ENCODE data around the gene ARHGAP6. TPM values are rescaled to one million over a fixed set of nuclear protein-coding genes. Genes with fewer than 3 reads are reported as not detected.

ARHGAP6 gene
- total and polyA plus RNA-seq, 9 of the 15 experiments (the other 6 are each of a cell fraction or from before 2014, with no cell fraction given): 12.5 to 63.6 (median 41.8) TPM

DNA sequence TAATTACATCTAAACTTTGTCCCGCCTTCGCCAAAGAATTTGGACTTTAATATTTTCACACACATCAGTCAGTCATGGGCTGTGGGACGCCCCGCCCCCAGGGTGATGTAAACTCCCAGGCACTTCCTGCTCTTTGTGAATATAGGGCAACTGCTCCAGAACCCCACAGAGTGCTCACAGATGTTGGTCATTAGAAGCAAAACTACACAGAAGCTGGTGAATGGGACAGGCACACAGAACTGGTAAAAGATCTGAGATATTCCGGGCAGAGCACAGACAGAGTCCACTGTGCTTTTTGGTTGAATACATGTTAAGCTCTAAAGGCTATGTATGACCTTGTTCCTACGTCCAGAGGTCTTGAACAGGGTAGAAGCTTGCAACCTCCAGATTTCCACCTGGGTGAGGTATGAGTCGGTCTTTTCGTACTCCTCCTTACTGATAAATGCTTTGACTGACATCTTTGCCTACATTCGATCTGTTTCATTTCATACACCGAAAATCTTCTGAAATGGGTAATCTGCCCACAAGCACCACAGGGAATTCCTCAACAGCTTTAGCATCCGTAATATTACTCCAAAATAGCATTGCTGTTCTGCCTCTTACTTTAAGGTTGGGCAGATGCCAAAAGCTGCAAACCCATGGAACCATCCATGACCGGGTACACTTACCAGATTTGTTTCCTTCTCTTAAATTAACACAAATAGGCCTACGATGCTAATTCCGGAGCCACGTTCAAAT lies 227.9 kb downstream of the ARHGAP6 start (continued):
- TF ChIP-seq, protein P1, sequence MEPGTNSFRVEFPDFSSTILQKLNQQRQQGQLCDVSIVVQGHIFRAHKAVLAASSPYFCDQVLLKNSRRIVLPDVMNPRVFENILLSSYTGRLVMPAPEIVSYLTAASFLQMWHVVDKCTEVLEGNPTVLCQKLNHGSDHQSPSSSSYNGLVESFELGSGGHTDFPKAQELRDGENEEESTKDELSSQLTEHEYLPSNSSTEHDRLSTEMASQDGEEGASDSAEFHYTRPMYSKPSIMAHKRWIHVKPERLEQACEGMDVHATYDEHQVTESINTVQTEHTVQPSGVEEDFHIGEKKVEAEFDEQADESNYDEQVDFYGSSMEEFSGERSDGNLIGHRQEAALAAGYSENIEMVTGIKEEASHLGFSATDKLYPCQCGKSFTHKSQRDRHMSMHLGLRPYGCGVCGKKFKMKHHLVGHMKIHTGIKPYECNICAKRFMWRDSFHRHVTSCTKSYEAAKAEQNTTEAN (CRISPR knock-in tag; IDR thresholded peaks at IDR 0.05): no peak
- TF ChIP-seq POLR2B (IDR thresholded peaks at IDR 0.05; ENCODE audit: low read depth, partially characterized antibody): peak; percentile 41
- TF ChIP-seq ZKSCAN3 (CRISPR knock-in tag; IDR thresholded peaks at IDR 0.05): no peak
- TF ChIP-seq KAT2B (IDR thresholded peaks at IDR 0.05; ENCODE audit: low read depth, low read length): no peak
- TF ChIP-seq PPARD (CRISPR knock-in tag; IDR thresholded peaks at IDR 0.05): no peak
- no peak for TF ChIP-seq ZNF3 (CRISPR knock-in tag; IDR thresholded peaks at IDR 0.05)
- no peak for TF ChIP-seq KDM4B (IDR thresholded peaks at IDR 0.05; ENCODE audit: borderline replicate concordance in 2 of 2, low read depth in 1 of 2)
- TF ChIP-seq, protein P2, sequence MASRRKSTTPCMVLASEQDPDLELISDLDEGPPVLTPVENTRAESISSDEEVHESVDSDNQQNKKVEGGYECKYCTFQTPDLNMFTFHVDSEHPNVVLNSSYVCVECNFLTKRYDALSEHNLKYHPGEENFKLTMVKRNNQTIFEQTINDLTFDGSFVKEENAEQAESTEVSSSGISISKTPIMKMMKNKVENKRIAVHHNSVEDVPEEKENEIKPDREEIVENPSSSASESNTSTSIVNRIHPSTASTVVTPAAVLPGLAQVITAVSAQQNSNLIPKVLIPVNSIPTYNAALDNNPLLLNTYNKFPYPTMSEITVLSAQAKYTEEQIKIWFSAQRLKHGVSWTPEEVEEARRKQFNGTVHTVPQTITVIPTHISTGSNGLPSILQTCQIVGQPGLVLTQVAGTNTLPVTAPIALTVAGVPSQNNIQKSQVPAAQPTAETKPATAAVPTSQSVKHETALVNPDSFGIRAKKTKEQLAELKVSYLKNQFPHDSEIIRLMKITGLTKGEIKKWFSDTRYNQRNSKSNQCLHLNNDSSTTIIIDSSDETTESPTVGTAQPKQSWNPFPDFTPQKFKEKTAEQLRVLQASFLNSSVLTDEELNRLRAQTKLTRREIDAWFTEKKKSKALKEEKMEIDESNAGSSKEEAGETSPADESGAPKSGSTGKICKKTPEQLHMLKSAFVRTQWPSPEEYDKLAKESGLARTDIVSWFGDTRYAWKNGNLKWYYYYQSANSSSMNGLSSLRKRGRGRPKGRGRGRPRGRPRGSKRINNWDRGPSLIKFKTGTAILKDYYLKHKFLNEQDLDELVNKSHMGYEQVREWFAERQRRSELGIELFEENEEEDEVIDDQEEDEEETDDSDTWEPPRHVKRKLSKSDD (conservative IDR thresholded peaks at IDR 0.05; ENCODE audit: low read length): no peak
- TF ChIP-seq RBM39 (optimal IDR thresholded peaks at IDR 0.05; ENCODE audit: low read depth, low read length): no peak
- TF ChIP-seq CBX3 (IDR thresholded peaks at IDR 0.05; ENCODE audit: borderline replicate concordance in 1 of 2, low read length in 2 of 2): no peak
- TF ChIP-seq ZNF79 (CRISPR knock-in tag; IDR thresholded peaks at IDR 0.05; ENCODE audit: low read depth): no peak
- peak; percentile 49; the same call in 1 of the 2 replicates for TF ChIP-seq ATF7 (IDR thresholded peaks at IDR 0.05)
- TF ChIP-seq, protein P3, sequence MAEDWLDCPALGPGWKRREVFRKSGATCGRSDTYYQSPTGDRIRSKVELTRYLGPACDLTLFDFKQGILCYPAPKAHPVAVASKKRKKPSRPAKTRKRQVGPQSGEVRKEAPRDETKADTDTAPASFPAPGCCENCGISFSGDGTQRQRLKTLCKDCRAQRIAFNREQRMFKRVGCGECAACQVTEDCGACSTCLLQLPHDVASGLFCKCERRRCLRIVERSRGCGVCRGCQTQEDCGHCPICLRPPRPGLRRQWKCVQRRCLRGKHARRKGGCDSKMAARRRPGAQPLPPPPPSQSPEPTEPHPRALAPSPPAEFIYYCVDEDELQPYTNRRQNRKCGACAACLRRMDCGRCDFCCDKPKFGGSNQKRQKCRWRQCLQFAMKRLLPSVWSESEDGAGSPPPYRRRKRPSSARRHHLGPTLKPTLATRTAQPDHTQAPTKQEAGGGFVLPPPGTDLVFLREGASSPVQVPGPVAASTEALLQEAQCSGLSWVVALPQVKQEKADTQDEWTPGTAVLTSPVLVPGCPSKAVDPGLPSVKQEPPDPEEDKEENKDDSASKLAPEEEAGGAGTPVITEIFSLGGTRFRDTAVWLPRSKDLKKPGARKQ (CRISPR knock-in tag; IDR thresholded peaks at IDR 0.05): no peak
- TF ChIP-seq NELFE (IDR thresholded peaks at IDR 0.05; ENCODE audit: insufficient read depth, insufficient read length): no peak
- TF ChIP-seq ILK (tag; IDR thresholded peaks at IDR 0.05; ENCODE audit: borderline replicate concordance, low read depth): no peak
- no peak for TF ChIP-seq THRAP3 (IDR thresholded peaks at IDR 0.05; ENCODE audit: borderline replicate concordance)
- no peak for TF ChIP-seq MCM2 (IDR thresholded peaks at IDR 0.05; ENCODE audit: low read depth)
- TF ChIP-seq KDM2B (CRISPR knock-in tag; IDR thresholded peaks at IDR 0.05): no peak
- TF ChIP-seq, protein P4, sequence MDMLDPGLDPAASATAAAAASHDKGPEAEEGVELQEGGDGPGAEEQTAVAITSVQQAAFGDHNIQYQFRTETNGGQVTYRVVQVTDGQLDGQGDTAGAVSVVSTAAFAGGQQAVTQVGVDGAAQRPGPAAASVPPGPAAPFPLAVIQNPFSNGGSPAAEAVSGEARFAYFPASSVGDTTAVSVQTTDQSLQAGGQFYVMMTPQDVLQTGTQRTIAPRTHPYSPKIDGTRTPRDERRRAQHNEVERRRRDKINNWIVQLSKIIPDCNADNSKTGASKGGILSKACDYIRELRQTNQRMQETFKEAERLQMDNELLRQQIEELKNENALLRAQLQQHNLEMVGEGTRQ (CRISPR knock-in tag; IDR thresholded peaks at IDR 0.05): no peak
- TF ChIP-seq TOE1 (IDR thresholded peaks at IDR 0.05; ENCODE audit: borderline replicate concordance): no peak
- TF ChIP-seq TOE1 (CRISPR knock-in tag; IDR thresholded peaks at IDR 0.05; ENCODE audit: borderline replicate concordance, low read depth): no peak
- TF ChIP-seq ZNF436 (CRISPR knock-in tag; IDR thresholded peaks at IDR 0.05): no peak
- TF ChIP-seq CBFA2T2 (conservative IDR thresholded peaks at IDR 0.05): no peak
